ENCODE results near the gene NUTM2D.
"Not testable (repeated sequence)": the region's sequence is repeated elsewhere in the genome, so short reads cannot be mapped to it uniquely, and the experiment has no call there.

NUTM2D gene

GRCh38 chr10:87383149-87383857 lies 25.8 kb downstream of the NUTM2D start:
- not testable (repeated sequence) for DNase-seq

DNA sequence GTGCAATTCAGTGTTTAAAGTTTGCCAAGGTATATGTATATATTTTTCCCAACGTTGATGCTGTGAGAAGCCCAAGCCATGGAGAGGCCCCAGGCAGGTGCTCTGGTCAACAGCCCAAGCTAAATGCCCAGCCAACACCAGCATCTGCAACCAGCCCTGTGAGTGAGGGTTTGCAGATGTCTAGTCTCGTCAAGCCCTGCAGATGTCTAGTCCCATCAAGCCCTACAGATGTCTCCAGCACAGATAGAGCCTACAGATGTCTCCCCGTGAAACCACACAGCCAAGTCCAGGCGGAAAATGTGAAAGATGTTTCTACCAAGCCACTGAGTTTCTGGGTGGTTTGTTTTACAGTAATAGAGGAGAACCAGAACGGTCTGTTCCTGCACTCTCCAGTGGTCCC lies 26.7 kb downstream of the NUTM2D start:
- DNase-seq: not testable (repeated sequence)

GRCh38 chr10:87385762-87386360 lies 28.3 kb downstream of the NUTM2D start:
- not testable (repeated sequence) for DNase-seq

DNA sequence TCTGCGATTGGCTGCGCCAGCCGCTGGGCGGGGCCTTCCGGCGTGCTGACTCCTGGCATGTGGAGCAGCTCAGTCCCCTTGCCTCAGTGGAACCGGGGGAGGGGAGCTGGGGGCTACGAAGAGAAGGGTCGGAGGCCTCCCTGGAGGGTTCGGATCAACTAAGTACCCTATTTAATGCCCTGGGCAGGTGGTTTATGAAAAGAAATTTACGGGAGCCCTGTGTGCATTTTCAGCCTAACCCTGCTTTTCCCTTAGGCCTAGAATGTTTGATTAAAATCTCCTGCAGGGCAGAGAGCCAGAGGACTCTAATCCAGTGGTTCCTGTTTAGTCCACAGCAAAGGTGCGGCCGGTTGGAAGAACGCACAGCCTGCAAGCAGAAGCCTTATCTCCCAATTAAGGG lies 33.8 kb downstream of the NUTM2D start:
- not testable (repeated sequence) for DNase-seq

DNA sequence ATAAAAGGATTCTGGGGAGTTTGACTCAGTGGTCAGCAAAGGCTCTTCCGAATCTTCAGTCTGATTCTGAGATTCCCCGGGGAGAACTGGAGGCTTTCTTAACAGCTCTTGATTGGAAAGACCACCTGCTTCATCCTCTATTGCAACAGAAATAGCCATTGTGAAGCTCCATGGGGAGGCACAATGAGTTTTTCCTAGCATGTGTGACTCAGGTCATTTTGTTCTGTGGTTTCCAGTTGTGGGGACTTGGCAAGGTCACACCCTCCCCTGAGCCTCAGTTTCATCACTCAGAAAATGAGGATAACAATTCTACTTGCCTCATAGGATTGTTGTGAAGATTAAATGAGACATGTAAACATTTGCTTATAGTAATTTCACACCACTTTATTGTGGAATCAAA lies 38.7 kb downstream of the NUTM2D start:
- not testable (repeated sequence) for DNase-seq

GRCh38 chr10:87398436-87398835 lies 40.9 kb downstream of the NUTM2D start:
- not testable (repeated sequence) for DNase-seq

GRCh38 chr10:87407516-87408467 lies 50.2 kb downstream of the NUTM2D start:
- not testable (repeated sequence) for DNase-seq

- not testable (repeated sequence) for DNase-seq
Measured at GRCh38 chr10:87413921-87414320, 56.4 kb downstream of the NUTM2D start.

Data from NCI-H2171 treated with DMSO at 0.1 percent for 48 hours (cell line).